HG03103 (cell line): ENCODE results near the gene POLN.

Source experiments
- ATAC-seq: cut with Tn5 transposase; IDR thresholded peaks from one replicate; pipeline ENCODE4 v1.9.1; 2021; ENCODE audit warnings: low read depth; ENCODE audit not compliant: unreplicated experiment

The POLN gene

DNA sequence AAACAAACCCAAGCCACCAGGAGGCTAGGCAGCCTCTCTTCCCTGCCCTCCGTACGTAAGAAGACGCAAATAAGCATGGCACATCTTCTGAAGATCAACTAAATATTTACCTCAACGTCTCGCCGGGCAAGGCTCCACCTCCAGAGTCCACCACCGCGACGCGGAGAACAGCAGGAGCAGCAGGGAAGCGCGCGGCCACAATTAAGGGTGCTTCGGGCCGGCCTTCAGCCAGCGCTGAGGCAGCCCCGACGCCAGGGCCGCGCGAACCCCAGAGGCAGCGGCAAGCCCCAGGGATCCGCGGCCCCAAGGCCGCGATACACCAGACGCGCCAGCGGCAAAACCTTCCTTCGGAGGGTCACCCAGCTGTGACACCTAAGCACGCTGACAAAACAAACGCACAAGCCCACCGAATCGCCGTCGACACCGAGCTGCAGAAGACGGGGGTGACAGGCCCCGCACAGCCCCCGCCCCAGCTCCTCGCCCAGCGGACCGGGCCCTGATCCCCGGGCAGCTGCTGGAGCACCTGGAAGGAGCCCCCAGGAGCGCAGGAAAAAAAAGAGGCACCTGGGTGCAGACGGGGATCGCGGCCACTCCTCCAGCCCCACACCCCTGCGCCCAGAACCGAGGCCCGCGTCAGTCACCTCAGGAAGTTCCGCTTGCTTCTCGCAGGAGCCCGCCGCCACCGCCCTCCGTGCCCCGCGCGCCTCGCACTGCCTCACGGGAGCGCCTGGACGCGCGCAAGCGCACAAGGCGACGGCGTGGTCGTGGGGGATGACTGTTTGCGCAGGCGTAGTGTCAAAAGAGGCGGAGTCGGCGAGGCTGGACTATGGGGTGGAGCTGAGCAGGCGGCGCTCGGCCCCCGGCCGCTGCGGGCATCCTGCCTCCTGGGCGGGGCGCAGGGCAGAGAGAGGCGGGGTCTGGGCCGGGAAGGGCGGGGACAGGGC lies at the start of gene POLN, which contains the start of gene HAUS3:
POLN (minus strand) TSS at position 712 of the 944 bp plus-strand sequence. CDS start 12,890 bp downstream, outside the sequence.
HAUS3 (minus strand) TSS at position 712 of the 944 bp plus-strand sequence. CDS start 1,175 bp downstream, outside the sequence.
- peak; percentile 84 for ATAC-seq

DNA sequence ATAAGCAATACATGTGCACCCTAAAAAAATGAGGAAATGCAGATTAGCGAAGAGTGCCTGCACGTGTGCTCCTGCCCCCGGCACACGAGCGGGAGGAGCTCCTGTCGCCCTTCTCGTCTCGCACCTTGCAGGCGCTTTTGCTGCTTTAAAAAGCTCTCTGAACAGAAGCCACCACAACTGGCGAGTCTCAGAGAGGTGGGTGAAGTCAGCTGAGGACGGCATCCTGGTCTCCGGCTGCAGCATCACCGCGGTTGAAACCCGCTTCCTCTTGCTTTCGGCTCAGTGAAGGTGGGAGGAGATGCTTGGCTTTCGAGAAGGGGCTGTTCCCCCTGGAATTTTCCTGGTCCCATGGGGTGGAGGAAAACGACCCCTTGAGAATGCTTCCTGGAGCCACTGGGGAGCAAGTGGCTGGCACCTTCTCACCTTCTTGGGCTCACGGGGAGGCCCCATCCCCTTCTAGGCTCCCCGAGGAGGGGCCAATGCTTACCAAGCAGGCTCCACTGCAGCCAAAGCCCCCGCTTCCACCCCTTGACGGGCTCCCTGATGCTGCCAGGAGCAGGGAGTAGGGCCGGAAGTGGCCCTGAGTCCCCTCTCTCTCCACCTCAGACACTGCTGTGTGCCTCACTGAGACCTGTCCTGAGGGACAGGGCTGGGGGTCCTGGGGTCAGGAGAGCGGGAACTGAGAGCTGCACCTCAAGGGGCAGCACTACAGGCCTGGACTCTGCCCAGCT lies 49.2 kb upstream of the POLN start:
- ATAC-seq: no peak

DNA sequence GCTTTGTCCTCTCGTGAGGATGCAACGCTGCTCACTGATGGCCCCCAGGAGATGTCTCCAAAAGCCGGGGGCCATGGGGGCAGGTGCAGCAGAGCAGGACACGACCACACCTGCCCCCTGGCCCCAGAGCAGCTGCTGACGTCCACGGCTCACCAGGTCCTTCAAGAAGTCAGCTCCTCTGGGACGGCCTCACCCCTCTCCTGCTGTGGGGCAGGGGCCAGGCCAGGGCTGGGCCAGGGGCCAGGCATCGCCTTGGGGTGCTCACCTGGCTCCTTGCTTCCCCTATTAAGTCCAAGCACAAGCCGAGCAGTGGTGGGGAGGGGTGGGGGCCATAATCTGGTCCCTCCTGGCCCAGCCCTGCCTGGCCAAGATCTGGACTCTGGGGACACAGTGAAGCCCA lies 48.6 kb upstream of the POLN start:
- no peak for ATAC-seq

DNA sequence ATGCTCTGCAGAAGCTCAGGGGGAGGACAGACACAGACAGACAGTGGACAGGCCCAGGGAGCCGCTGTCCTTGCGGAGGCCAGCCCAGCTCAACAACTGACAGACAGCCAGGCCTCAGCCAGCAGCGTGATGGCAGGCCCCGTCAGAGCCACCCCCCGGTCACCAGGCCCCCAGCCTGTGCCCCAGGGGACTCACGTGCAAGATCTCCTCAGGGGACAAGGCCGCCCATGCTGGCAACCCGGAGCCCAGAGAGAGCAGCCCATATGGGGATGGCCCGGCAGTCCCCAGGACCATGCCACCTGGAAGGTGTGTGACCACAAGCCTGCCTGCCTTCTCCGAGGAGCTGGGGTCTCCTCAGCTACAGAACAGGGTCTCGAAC lies 48.0 kb upstream of the POLN start:
- ATAC-seq: no peak

DNA sequence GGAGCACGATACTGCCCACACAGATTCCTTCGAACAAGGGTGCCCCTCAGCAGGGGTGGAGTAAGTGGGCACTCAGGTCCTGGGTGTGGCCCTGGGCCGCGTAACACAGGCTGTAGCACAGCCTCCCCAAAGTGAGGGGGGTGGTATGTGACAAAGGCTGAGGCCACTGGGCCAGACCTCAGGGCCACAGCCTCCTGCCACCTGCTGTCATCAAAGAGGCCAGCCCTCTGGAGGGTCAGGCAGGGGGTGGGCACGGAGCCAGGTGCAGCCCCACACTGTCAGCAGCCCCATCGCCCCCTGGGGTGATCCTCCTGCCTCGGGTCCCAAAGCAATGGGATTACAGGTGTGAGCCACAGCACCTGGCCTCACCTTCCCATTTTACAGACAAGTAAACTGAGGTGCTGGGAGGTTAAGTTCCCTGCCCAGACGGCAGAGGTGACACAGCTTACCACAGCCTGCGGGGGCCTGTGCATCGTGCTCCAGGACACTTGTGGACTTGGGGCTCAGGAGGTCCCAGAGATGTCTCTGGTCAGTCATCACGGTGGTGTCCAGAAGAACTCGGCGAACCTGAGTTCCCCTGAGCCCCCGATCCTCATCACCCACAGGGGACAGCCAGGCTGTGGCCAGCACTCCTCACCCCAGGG lies 47.5 kb upstream of the POLN start:
- no peak for ATAC-seq

DNA sequence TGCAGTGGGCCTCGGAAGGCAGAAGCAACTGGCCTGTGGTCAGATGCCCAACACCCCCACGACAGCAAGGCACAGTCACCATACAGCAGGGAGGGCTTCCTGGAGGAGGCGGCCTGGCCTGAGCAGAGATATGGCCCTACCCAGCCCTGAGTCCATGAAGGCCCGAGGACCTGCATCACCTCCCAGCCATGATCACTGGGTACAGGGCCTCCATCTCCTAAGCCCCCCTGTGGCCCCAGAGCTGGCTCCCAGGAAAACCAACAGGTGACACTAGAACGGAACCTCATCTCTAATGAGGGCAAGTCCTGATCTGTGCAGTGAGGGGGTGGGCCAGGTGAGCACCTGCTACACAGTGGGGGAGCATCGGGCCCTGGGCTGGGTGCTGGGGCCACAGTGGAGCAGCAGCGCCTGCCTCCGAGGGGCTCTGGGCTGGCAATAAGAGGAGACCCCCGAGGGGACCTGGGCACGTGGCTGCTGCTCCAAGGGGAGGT lies 46.2 kb upstream of the POLN start:
- no peak for ATAC-seq

DNA sequence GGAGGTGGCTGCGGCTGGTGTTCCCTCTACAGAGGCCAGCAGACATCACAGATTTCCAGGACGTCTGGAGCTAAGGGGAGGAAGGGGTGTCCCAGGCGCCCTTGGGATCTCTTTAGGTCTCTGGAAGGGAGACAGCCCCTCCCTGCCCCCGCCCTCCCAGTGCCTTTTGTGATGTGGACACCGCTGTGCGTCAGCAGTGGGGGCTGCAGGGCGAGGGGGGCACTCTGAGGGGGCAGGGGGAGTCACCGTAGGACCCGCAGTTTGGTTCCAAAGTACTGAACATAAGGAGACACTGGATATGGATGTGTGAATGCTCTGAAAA lies 45.6 kb upstream of the POLN start:
- ATAC-seq: no peak

DNA sequence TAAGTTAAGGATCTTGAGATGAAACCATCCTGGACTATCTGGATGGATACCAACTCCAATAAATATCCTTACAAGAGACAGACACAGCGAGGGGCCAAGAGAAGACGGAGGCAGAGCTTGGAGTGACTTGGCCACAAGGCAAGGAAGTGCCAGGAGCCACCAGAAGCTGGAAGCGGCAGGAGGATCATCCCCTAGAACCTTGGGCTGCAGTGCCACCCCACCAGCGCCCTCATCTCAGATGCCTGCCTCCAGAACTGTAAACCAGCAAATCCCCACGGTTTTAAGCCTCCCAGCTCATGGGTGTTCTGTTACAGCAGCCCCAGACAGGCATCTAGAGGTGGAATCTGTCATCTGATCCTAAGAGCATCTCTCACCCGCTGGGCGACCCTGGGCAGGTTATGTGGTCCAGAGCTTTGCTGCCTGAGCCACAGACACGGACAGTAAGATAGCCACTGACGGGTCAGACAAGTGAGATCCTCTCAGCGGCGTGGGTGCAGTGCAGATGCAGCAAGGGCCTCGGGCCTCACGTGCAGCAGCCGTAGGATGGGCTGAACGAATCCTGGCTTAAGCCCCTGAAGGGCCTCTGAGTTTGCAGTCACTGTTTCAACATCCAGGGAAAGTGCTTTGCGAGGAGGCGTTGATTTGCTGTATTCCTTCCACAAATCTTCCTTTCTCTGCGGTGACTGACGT lies 45.1 kb upstream of the POLN start:
- no peak for ATAC-seq

DNA sequence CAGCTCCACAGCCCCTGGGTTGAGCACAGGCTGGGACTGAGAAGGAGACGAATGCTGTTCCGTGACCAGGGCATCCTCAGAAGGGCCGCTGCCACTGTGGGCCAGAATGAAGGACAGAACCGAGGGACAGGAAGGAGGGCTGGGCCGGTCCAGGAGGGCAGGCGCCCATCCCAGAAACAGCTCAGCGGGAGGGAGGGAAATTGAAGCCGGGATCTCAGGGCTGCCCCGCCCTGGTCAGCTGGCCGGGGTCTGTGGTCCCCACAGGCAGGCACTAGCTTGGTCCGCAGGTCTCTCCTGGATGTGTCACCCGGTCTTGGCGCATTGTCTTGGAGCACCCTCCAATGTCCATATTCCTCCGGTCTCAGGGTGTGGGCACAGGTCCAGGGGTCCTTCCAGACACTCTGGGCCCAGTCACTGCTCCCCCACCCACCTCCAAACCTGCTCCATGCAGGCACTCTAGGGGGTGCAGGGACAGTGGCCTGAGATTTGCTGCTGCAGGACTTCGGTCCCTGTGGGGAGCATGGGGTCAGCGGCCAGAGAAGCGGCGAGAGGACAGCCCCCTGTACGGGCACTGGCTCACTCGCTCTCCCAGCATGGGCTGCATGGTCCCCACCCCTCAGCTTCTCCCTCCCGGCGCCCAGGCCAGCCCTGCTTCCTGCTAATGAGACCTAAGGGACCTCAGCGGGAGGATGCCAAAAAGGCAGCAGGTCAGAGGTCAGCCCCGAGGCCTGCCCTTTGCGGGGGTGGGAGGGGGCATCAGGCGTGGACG lies 43.9 kb upstream of the POLN start:
- no peak for ATAC-seq

DNA sequence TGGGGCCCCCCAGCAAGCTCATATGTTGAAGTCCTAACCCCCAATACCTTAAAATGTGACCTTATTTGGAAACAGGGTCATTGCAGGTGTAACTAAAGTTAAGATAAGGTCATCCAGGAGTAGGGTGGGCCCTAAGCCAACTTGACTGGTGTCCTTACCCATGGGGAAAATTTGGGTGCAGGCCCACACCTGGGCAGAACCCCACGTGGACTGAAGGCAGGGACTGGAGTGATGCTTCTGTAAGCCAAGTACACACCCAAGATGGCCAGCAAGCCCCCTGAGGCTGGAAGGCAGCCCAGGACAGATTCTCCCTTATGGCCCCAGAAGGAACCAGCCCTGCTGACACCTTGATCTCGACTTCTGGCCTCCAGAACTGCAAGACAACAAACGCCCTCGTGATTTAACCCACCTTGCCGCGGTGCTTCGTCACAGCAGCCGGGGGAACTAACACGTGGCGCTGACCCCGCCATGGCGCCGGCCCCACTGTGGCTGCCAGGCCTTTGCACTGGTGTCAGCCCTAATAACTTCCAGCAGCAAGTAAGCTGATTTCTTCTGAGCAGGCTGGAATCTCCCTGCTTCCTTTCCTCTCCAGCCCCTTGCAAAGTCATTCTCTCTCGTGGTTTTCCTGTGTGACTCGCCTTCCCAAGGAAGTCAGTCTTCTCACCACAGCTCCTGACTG lies 43.2 kb upstream of the POLN start:
- no peak for ATAC-seq

DNA sequence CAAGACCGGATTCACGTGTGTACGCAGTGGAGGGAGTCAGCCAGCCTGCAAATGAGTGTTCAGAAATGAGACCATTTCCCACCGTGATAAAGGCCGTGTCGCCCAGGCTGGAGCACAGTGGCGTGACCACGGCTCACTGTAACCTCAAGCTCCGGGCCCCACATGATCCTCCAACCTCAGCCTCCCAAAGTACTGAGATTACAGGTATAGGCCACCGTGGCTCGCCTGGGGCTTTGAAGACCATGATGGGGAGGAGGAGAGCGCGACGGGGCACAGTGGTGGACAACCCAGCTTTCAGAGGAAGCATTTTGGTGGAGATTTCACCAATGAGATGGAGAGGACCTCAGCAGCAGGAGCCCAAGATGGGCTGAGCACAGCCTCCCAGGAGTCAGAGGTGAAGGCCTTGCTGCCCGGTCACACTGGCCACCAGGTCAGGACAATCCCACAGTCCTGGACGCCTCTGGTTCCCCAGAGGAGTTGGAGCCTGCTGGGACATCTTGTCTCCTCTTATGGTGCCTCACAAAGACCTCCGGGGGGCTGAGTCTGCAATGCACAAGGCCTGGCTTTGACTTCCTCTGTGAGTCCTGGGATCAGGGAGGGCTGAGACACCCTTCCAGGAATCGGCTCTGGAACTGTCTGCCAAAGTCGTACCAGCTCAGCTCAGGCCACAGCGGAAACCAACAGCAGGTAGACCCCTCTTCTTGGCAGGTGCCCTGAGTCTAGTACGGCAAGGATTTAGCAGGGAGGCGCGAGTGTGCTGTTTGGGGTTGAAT lies 42.4 kb upstream of the POLN start:
- ATAC-seq: no peak

DNA sequence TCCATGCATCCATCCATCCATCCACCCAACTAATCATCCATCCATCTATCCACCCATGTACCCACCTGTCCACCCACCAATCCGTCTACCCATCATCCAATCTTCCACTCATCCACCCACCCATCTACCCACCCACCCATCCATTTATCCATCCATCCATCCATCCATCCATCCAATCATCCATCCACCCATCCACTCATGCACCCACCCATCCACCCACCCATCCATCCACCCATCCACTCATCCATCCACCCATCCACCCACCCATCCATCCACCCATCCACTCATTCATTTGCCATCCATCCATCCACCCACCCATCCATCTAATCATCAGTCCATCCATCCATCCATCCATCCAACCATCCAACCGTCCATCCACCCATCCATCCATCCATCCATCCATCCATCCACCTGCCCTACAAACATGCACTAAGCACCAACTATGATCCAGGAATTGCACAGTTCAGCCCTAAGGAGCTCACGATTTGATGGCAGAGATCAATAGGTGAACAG lies 41.3 kb upstream of the POLN start:
- ATAC-seq: no peak

DNA sequence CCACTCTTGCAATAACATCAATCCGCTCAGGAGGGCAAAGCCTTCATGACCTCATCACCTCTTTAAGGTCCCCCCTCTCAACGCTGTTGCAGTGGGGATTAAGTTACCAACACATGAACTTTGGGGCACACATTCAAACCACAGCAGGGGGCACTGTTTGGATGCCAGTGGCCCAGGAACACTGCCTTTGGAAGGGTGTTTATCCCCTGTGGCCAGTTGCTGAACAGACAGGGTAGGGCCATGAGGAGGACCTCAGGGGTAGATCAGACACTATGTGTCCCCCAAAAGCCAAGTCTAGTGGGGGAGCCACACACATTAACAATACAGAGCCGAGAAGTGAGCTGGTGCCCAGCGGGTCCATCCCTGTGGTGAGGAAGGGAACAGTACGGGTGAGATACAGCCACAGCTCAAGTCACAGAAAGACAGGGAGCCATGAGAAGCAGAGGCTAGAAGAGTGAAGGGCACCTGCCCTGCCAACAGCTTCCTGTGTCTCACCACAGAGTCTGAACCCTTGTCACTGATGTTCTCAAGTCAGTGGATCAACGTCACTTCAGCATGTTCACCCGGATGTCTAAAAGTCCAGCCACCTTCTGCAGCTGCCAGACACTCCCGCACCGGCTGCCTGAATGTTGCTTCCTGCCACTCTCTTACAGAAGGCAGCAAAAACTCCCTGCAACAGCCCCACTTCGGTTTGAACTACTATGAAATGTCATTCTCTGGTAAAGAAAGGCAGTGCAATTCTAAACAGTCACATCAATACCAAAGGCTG lies 39.8 kb upstream of the POLN start:
- ATAC-seq: no peak

DNA sequence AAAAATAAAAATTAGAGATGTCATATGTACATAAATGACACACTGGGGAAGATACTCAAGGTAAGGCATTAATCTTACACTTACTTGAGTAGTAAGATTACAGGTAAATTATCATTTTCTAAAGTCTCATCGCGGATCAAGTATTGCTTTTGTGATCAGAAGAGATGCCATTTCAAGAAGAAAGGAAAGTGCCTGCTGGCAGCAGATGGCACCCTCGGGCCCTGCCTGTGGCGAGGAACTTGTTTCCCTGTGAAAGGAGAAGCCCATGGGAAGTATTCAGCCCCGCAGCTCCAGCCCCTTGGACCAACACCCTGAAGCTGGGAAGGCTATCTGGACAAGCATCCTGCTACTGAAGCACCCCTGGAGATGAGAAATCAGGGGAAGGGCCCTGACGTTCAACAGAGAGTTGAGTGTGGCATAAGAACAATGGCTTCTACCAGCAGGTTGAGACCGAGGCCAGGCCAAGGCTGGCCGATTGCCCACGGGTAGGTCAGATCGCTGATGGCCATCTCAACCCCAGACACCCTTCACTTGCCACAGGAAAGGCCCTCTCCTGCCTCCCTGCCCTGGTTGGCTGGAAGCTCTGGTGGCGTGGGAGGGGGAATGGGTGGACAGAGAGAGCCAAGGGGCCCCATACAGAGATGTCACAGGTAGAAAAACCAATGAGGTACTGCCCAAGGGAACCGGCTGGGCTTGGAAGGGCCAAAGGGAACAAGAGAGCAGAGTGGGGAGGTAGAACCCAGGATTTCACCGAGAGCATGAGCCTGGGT lies 38.8 kb upstream of the POLN start:
- no peak for ATAC-seq

DNA sequence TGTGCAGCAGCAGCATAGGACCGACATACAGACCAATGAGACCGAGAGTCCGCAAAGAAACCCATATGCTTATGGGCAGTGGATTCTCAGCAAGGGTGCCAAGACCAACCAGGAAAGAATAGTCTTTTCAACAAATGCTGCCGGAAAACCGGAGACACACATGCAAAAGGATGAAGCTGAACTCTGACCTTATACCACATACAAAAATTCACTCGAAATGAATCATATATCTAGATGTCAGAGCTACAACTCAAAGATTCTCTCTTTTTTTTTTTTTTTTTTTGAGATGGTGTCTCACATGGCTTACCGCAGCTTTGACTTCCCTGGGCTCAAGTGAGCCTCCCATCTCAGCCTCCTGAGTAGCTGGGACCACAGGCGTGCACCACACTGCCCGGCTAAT lies 36.0 kb upstream of the POLN start:
- no peak for ATAC-seq

DNA sequence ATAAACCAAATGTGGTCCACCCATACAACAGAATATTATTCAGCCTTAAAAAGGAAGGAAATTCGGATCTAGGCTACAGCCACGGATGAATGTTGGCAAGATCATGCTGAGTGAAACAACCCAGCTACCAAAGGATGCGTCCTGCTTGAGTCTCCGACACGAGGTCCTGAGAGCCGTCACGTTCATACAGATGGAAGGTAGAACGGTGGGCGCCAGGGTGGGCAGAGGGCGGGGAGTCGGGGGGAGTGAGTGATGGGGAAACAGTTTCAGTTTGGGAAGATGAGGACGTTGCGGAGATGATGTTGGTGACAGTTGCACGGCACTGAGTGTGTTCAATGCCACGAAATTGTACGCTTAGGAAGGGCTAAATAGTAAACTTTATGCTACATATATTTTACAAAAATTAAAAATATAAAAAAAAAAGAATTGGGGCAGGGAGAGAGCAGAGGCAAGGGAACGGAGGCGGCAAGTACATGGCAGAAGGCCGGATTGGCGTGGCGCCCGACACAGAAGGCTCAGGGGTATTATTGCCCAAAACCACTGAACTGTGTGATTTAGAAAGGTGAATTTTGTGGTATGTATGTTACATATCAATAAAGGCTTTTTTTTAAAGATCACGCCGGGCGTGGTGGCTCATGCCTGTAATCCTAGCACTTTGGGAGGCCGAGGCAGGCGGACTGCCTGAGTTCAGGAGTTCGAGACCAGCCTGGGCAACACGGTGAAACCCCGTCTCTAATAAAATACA lies 34.8 kb upstream of the POLN start:
- ATAC-seq: no peak
